Activated naive CD8-positive, alpha-beta T cell (primary cell): ENCODE measurements around the gene APBA3.

Experiments used
- H3K27ac Mint-ChIP-seq: one replicate; pipeline ENCODE4 v1.8.0; 2021; ENCODE audit warnings: mixed read lengths
- H3K27me3 Mint-ChIP-seq: one replicate; pipeline ENCODE4 v1.8.0; 2021; ENCODE audit warnings: mixed read lengths
- H3K36me3 Mint-ChIP-seq: one replicate; pipeline ENCODE4 v1.8.0; 2021; ENCODE audit warnings: mixed read lengths
- H3K4me1 Mint-ChIP-seq: one replicate; pipeline ENCODE4 v1.8.0; 2021; ENCODE audit warnings: low read depth, mixed read lengths
- H3K4me3 Mint-ChIP-seq: one replicate; pipeline ENCODE4 v1.8.0; 2021; ENCODE audit warnings: mild to moderate bottlenecking, mixed read lengths
- H3K9me3 Mint-ChIP-seq: one replicate; pipeline ENCODE4 v1.8.0; 2021; ENCODE audit warnings: low read depth, mixed read lengths

Gene APBA3

GRCh38 chr19:3707868-3708206 is 53.7 kb downstream of the APBA3 start:
- Mint-ChIP-seq H3K9me3 (no peaks in the 10 kb centered on the region), H3K27ac (no peak overlapping the region), H3K4me3 (no peak overlapping the region), H3K27me3 (no peaks in the 10 kb centered on the region), H3K4me1 (no peaks in the 10 kb centered on the region), H3K36me3 (no peaks in the 10 kb centered on the region)

GRCh38 chr19:3701200-3701599 is 60.3 kb downstream of the APBA3 start:
- peak overlapping the region; percentile 81 for H3K4me3 Mint-ChIP-seq
- H3K4me1 Mint-ChIP-seq, result peaks cover 19% of the 10 kb centered on the region
- H3K27me3 Mint-ChIP-seq, result no peaks in the 10 kb centered on the region
- H3K9me3 Mint-ChIP-seq, result no peaks in the 10 kb centered on the region
- no peaks in the 10 kb centered on the region for H3K36me3 Mint-ChIP-seq
- H3K27ac Mint-ChIP-seq, result no peak overlapping the region
